GM23248 (cell line): Measurements from ENCODE around the gene PSMD13. TPM values are rescaled to one million over a fixed set of nuclear protein-coding genes. Genes with fewer than 3 reads are reported as not detected.

ENCODE experiments used
- DNase-seq: peaks from one replicate; pipeline ENCODE4 v3.0.0-alpha.2; 2015
- H2AFZ ChIP-seq: fragments of 200-600 bp; sonication (generic); 2 replicates; pipeline ENCODE4 v1.6.1; 2016; ENCODE audit warnings: antibody characterized with exemption
- H3F3A ChIP-seq: fragments of 200-600 bp; sonication (generic); 2 replicates; pipeline ENCODE4 v1.6.1; 2016; ENCODE audit warnings: mild to moderate bottlenecking, antibody characterized with exemption, mixed run types; ENCODE audit not compliant: insufficient read depth
- H3K27ac ChIP-seq: fragments of 200-600 bp; sonication (generic); 2 replicates; pipeline ENCODE4 v1.5.1; 2016; ENCODE audit warnings: mild to moderate bottlenecking
- H3K27me3 ChIP-seq: fragments of 200-600 bp; sonication (generic); replicated peaks from 2 replicates; pipeline ENCODE4 v1.6.1; 2016; ENCODE audit warnings: mild to moderate bottlenecking; ENCODE audit not compliant: insufficient read depth
- H3K36me3 ChIP-seq: fragments of 200-600 bp; sonication (generic); 2 replicates; pipeline ENCODE4 v1.6.1; 2016; ENCODE audit warnings: low read depth, mild to moderate bottlenecking
- H3K4me1 ChIP-seq: fragments of 200-600 bp; sonication (generic); 2 replicates; pipeline ENCODE4 v1.6.1; 2016; ENCODE audit warnings: mild to moderate bottlenecking; ENCODE audit not compliant: insufficient read depth
- H3K4me2 ChIP-seq: fragments of 200-600 bp; sonication (generic); one replicate; pipeline ENCODE4 v1.6.1; 2016; ENCODE audit warnings: mild to moderate bottlenecking; ENCODE audit not compliant: unreplicated experiment
- H3K4me3 ChIP-seq: fragments of 200-600 bp; sonication (generic); 2 replicates; pipeline ENCODE4 v1.5.1; 2016; ENCODE audit warnings: mild to moderate bottlenecking
- H3K79me2 ChIP-seq: fragments of 200-600 bp; sonication (generic); 2 replicates; pipeline ENCODE4 v1.6.1; 2016; ENCODE audit warnings: mild to moderate bottlenecking; ENCODE audit not compliant: insufficient read depth
- H3K9ac ChIP-seq: fragments of 200-600 bp; sonication (generic); 2 replicates; pipeline ENCODE4 v1.6.1; 2016; ENCODE audit warnings: mild to moderate bottlenecking
- H3K9me2 ChIP-seq: fragments of 200-600 bp; sonication (generic); 2 replicates; pipeline ENCODE4 v1.6.1; 2016; ENCODE audit warnings: mixed run types, mild to moderate bottlenecking, moderate library complexity; ENCODE audit not compliant: insufficient read depth
- H3K9me3 ChIP-seq: fragments of 200-600 bp; sonication (generic); one replicate; pipeline ENCODE4 v1.6.1; 2017; ENCODE audit warnings: low read depth
- H4K20me1 ChIP-seq: fragments of 200-600 bp; sonication (generic); 2 replicates; pipeline ENCODE4 v1.6.0; 2016; ENCODE audit not compliant: insufficient read depth
- EZH2 ChIP-seq: fragments of 200-600 bp; sonication (generic); IDR thresholded peaks from 2 replicates; pipeline ENCODE4 v1.6.1; 2018; ENCODE audit warnings: antibody characterized with exemption, mild to moderate bottlenecking; ENCODE audit not compliant: insufficient read depth, poor library complexity, severe bottlenecking
- EZH2phosphoT487 ChIP-seq: fragments of 200-600 bp; sonication (generic); IDR thresholded peaks from 2 replicates; pipeline ENCODE4 v1.6.1; 2018; ENCODE audit warnings: antibody characterized with exemption, moderate library complexity, mild to moderate bottlenecking, low read depth; ENCODE audit not compliant: insufficient read depth
- WGBS, 2 experiments: methylation state at CpG; one replicate each; pipeline ENCODE4 v1.1.6; 2015 to 2017; ENCODE audit warnings: low lambda C conversion rate in 2 of 2, low coverage in 1 of 2; ENCODE audit errors: missing lambda C conversion rate in 2 of 2; 5-methylcytosine and 5-hydroxymethylcytosine counted together
- in situ Hi-C: fragments of 300-500 bp; cut with MboI; formaldehyde crosslinking; loops from 2 replicates; pipeline ENCODE4 v1.15.0; 2020
- polyA plus RNA-seq: library from polyadenylated mRNA; unstranded; fragments of >200 nt; fragmentation: Nextera tagmentation; extraction: Ambion mirVana; gene quantifications from 2 replicates; pipeline ENCODE4 v1.2.1, GENCODE V29; 2016
- total RNA-seq: library from RNA; depleted of rRNA; stranded (reverse); fragments of >200 nt; shearing (Covaris generic); gene quantifications from 2 replicates; pipeline ENCODE4 v1.2.3, GENCODE V29; 2014

Gene PSMD13
- total and polyA plus RNA-seq, 2 experiments from 2014 or later = 145 to 188 TPM

DNA sequence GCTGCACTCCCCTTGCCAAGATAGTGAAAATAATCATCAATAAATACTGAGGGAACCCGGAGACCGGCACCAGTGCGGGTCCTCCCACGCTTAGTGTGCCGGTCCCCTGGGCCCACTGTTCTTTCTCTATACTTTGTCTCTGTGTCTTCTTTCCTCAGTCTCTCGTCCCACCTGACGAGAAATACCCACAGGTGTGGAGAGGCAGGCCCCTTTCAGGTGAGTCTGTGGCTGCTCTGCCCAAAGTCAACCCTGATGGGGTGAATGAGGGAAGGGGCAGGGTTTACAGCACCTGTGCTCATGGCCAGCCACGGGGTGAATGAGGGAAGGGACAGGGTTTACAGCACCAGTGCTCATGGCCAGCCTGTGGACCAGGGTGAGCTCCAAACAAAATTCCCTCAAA, 34.3 kb upstream of the PSMD13 start:
- H3K4me1 ChIP-seq = peaks cover 14% of the 10 kb centered on the region
- H3K4me2 ChIP-seq = no peak overlapping the region
- no peak overlapping the region for H3K27ac ChIP-seq
- H3F3A ChIP-seq = peaks cover 24% of the 10 kb centered on the region; the same call in 1 of the 2 replicates
- WGBS, 2 experiments = 74 to 80% methylated on average over 8 of the region's 8 CpGs
- H3K9me2 ChIP-seq = no peaks in the 10 kb centered on the region
- H3K9me3 ChIP-seq = no peaks in the 10 kb centered on the region
- H2AFZ ChIP-seq = no peak overlapping the region
- TF ChIP-seq EZH2 (no peak), EZH2phosphoT487 (no peak)
- H4K20me1 ChIP-seq = no peaks in the 10 kb centered on the region
- H3K36me3 ChIP-seq = peaks cover 13% of the 10 kb centered on the region; the same call in 1 of the 2 replicates
- peaks cover 55% of the 10 kb centered on the region for H3K79me2 ChIP-seq
- H3K9ac ChIP-seq = peak overlapping the region; percentile 34; the same call in 1 of the 2 replicates
- in situ Hi-C loops = no loop called here
- DNase-seq = no peak
- H3K4me3 ChIP-seq = no peak overlapping the region
- H3K27me3 ChIP-seq = no peaks in the 10 kb centered on the region

DNA sequence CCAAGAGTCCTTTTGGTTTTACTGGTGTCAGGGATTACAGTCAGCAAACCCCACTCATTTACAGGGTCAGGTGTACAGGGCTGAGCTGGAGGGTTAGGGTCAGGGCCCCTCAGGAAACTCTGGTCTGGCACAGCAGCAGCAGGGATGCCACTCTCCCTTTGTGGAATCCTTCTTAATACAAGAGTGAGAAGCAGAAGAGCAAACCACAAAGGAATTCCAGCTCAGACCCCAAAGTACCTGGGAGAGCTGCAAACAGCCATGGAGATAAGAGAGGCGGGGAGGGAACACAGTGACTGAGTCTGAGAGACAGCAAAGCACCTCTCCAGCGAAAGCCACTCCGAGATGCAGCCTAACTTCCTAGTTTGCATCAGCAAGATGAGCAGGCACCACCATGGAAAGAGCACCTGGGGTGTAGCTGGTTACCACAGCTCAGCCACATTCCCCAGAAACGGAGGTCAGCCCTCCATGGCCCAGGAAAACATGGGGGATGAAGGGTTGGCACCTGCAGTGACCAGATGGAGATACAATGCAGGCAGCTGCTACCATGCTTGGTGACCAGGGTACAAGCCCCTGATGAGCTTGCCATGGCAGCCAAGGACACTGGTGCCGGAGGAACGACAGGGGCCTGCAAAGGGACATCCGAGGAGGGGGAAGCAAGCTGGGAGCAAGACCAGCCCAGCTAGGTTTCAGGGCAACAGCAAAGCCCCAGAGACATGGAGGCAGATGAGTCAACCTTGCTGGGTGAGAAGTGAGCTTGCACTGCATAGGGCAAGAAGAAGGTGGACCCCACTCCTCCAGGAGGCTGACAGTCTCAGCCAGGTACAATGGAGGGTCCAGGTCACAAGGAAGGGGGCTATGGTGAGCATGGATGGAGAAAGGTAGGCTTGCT, 33.5 kb upstream of the PSMD13 start:
- Histone ChIP-seq H3K4me3 (no peak overlapping the region), H3K4me2 (no peak overlapping the region), H3F3A (peaks cover 28% of the 10 kb centered on the region), H3K36me3 (peaks cover 13% of the 10 kb centered on the region; the same call in 1 of the 2 replicates), H3K9ac (peak overlapping the region; percentile 34; the same call in 1 of the 2 replicates), H3K27me3 (no peaks in the 10 kb centered on the region), H3K4me1 (peaks cover 14% of the 10 kb centered on the region), H3K9me2 (no peaks in the 10 kb centered on the region), H4K20me1 (no peaks in the 10 kb centered on the region), H3K79me2 (peaks cover 58% of the 10 kb centered on the region), H2AFZ (no peak overlapping the region), H3K27ac (no peak overlapping the region), H3K9me3 (no peaks in the 10 kb centered on the region)
- TF ChIP-seq EZH2phosphoT487 = no peak
- TF ChIP-seq EZH2 = no peak
- DNase-seq = no peak
- 83 to 87% methylated on average over 7 of the region's 7 CpGs for WGBS, 2 experiments
- in situ Hi-C loops = no loop called here

DNA sequence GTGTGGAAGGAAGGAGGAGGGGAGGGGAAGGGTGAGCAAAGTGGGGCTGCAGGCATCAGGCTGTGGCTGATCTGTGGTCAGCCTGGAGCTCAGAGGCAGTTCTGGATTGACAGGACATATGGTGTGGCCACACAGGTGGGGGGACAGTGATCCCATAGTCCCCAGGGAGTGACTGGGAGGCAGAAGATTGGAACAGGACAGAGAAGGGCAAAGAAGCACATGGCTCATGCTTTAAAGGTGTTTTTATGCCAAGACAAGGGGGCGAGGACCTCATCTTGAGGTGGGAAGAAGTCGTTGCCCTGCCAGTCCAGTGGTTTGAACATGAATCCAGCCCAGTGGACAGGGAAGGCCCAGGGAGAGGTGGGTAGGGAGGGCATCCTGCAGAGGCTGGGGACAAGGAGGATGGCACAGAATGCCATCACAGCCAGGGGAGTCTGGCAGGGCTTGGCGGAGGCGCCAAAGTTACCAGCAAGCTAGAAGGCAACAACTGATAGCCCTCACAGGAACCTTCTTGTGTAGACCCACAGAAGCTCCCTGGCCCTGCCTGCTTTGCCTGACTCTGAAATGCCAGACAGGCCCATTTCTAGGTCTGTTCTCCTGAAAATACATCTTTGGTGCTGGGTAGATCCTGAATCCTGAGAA, 32.7 kb upstream of the PSMD13 start:
- DNase-seq = no peak

DNA sequence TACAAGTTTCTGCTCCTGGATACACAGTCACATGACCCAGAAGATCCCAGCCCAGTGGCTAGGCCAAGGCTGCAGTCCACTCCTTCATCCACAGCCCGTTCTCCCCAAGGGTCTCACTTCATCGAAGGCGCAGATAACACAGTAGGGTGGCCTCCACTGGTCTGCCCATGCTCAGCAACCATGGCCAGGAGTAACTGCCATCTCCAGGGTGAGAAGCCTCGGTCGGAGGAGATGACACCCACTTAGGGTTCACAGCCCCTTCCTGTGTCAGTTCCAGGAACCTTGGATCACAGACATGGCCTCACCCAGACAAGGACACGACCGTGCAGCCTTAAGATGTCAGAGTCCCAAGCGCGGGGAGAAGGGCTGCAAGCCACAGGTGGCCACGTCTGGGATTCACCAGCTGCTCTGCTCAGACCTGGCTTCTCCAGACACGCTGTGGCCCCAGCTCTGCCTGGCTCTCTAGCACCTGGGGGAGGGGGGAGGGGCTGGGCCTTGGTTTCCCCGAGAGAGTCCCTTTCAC, 32.1 kb upstream of the PSMD13 start:
- H3F3A ChIP-seq = peaks cover 30% of the 10 kb centered on the region
- no peak overlapping the region for H3K4me3 ChIP-seq
- H3K9ac ChIP-seq = peak overlapping the region; percentile 6; the same call in 1 of the 2 replicates
- H3K4me2 ChIP-seq = no peak overlapping the region
- WGBS, 2 experiments = 76 to 79% methylated on average over 11 to 12 of the region's 12 CpGs
- no peak for TF ChIP-seq EZH2
- TF ChIP-seq EZH2phosphoT487 = no peak
- no peak for DNase-seq
- peaks cover 15% of the 10 kb centered on the region for H3K4me1 ChIP-seq
- no peaks in the 10 kb centered on the region for H4K20me1 ChIP-seq
- peaks cover 68% of the 10 kb centered on the region for H3K79me2 ChIP-seq
- H3K27me3 ChIP-seq = no peaks in the 10 kb centered on the region
- in situ Hi-C loops = no loop called here
- no peaks in the 10 kb centered on the region for H3K9me3 ChIP-seq
- no peak overlapping the region for H2AFZ ChIP-seq
- no peak overlapping the region for H3K27ac ChIP-seq
- H3K9me2 ChIP-seq = no peaks in the 10 kb centered on the region
- peaks cover 13% of the 10 kb centered on the region; the same call in 1 of the 2 replicates for H3K36me3 ChIP-seq

More for the DNA sequence above, 32.7 kb upstream of the PSMD13 start:
- Histone ChIP-seq H3K4me3 (no peak overlapping the region), H3K27ac (no peak overlapping the region), H3K9me3 (no peaks in the 10 kb centered on the region), H3K4me1 (peaks cover 14% of the 10 kb centered on the region), H3K4me2 (no peak overlapping the region), H2AFZ (no peak overlapping the region), H3K9ac (peak overlapping the region; percentile 6; the same call in 1 of the 2 replicates), H3F3A (peaks cover 28% of the 10 kb centered on the region), H3K79me2 (peaks cover 62% of the 10 kb centered on the region), H3K36me3 (peaks cover 13% of the 10 kb centered on the region; the same call in 1 of the 2 replicates), H3K27me3 (no peaks in the 10 kb centered on the region), H3K9me2 (no peaks in the 10 kb centered on the region), H4K20me1 (no peaks in the 10 kb centered on the region)
- in situ Hi-C loops = no loop called here
- WGBS, 2 experiments = 76 to 83% methylated on average over 4 of the region's 4 CpGs
- TF ChIP-seq EZH2phosphoT487 (no peak), EZH2 (no peak)
